IPS-11a (cell line): ENCODE results near the gene MT1G.
"Not testable (repeated sequence)": the region's sequence is repeated elsewhere in the genome, so short reads cannot be mapped to it uniquely, and the experiment has no call there.

Source experiments
- H3K4me3 ChIP-seq: one replicate; pipeline ENCODE4 v1.5.1; 2013; ENCODE audit warnings: low read depth, low read length, control low read depth

MT1G gene

DNA sequence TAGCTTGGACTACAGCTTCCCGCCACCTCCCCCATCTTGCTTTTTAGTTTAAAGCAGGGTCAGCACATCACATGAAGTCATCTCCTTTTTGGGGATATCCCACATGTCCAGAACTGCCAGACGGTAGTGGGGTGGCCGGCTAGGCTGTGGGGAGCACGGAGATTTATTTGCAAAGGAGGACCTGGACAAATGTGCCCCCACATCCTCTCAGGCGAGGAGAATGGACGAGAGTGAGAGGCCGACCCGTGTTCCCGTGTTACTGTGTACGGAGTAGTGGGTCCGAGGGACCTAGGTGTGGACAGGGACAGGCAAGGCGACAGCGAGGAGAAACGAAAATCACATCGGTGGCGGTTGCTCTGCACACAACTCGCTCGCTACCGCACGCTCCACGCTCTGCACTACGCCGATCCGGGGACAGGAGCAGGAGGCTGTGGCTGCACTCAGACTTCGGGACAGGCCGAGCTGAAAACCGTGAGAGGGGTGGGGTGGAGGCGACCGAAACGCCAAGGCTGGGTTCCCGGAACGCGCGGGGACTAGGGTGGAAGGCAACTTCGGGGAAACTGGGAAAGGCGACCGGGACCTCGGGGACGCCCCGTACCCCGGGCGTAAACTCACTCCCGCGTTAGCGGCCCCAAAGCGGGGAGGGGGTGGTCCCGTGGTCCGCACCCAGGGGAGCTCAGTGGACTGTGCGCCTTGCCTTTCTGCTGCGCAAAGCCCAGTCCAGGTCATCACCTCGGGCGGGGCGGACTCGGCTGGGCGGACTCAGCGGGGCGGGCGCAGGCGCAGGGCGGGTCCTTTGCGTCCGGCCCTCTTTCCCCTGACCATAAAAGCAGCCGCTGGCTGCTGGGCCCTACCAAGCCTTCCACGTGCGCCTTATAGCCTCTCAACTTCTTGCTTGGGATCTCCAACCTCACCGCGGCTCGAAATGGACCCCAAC is 29.8 kb downstream of the MT1G start, which contains the start of gene MT1A:
Gene MT1A (plus strand): TSS at position 853 of the 937 bp plus-strand sequence. CDS start 73 bp downstream, at position 926.
- H3K4me3 ChIP-seq = peak within 1 kb of the TSS; percentile 28

DNA sequence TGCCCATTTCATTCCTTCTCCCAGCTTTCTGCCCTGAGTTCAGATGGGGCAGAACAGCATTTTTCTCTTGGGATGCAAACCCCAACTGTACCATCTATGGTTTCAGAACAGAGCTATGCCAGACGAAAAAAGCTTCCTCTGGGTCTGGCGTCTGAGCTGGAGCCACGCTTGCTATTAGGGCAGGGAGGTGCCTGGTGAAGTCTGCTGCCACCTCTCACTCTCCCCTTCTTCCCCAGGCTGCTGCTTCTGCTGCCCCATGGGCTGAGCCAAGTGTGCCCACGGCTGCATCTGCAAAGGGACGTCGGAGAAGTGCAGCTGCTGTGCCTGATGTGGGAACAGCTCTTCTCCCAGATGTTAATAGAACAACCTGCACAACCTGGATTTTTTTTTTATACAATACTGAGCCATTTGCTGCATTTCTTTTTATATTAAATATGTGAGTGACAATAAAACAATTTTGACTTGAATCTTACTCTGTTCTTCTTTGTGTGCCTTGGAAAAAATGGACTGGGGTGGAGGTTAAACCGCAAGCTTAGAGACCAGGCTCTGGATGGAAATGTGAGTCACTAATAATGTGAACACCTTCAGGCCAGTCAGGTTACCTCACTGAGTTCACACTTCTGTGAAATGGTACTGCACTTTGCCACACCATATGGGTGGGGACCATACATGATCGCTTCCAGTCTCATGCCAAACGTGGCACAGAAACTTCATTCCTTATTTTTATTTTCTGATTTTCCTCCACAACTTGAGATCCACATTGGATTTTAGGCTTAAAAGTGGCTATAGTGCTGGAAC is 31.1 kb downstream of the MT1G start:
- H3K4me3 ChIP-seq = no peak overlapping the region

DNA sequence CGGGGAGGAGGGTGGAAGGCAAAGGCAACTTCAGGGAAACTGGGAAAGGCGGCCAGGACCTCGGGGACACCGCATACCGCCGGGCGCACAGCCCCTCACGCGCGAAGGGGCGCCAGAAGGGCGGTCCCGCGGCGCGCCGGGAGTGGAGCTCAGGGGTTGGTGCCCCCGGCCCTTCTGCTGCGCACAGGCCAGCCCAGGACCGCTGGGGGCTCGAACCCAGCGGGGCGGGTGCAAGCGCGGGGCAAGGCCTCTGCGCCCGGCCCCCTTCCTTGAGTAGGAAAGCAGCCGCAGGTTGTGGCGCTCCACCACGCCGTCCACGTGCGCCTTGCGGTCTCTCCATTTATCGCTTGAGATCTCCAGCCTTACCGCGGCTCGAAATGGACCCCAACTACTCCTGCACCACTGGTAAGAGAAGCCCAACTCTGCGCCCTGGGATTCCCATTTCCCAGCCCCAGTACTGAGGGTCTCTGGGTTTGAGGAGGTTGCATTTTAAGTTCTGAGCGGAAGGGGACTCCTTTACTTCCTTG is 32.4 kb downstream of the MT1G start:
- H3K4me3 ChIP-seq = no peak overlapping the region

DNA sequence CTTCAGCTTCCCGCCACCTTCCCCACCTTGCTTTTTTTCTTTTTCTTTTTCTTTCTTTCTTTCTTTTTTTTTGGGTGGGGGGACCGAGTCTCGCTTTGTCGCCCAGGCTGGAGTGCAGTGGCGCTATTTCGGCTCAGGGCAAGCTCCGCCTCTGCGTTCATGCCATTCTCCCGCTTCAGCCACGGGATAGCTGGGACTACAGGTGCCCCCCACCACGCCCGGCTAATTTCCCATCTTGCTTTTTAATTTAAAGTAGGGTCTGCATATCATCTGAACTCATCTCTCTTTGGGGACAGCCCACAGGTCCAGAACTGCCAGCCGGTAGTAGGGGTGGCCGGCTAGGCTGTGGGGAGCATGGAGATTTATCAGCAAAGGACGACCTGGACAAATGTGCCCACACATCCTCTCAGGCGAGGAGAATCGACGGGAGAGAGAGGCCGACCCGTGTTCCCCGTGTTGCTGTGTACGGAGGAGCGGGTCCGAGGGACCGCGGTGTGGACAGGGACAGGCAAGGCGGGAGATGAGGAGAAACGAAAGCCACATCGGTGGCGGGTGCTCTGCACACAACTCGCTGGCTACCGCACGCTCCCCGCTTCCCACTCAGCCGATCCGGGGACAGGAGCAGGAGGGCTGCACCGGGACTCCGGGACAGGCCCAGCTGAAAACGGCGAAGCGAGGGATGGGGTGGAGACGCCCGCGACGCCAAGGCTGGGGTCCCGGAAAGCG is 33.0 kb downstream of the MT1G start:
- no peak overlapping the region for H3K4me3 ChIP-seq

DNA sequence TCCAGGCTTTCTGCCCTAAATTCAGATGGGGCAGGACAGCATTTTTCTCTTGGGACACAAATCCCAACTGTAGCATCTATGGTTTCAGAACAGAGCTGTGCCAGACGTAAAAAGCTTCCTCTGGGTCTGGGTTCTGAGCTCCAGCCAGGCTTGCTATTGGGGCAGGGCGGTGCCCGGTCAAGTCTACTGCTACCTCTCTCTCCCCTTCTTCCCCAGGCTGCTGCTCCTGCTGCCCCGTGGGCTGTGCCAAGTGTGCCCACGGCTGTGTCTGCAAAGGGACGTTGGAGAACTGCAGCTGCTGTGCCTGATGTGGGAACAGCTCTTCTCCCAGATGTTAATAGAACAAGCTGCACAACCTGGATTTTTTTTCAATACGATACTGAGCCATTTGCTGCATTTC is 34.3 kb downstream of the MT1G start:
- no peak overlapping the region for H3K4me3 ChIP-seq

DNA sequence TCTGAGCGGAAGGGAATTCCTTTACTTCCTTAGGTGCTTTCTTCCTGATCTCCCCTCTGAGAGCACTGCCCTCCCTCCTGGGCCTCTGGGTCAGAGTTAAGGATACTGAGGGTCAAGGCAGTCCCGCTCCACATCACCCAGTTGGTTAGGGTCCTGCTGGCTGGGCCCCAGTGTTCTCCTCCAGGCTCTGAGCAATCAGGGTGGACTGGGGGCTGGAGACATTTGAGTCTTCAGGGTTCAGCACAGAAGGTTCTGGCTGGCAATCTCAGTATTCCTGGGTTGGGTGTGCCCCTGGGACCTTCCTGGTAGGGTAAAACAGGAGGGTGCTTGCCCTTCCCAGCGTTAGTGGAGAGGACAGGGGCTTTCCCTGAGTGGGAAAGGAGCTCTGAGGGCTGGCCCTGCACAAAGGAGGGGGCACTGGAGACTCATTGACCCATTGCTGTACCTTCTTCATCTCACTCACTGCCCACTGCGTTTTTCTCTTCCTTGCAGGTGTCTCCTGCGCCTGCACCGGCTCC is 35.0 kb downstream of the MT1G start:
- peak overlapping the region; percentile 30 for H3K4me3 ChIP-seq

DNA sequence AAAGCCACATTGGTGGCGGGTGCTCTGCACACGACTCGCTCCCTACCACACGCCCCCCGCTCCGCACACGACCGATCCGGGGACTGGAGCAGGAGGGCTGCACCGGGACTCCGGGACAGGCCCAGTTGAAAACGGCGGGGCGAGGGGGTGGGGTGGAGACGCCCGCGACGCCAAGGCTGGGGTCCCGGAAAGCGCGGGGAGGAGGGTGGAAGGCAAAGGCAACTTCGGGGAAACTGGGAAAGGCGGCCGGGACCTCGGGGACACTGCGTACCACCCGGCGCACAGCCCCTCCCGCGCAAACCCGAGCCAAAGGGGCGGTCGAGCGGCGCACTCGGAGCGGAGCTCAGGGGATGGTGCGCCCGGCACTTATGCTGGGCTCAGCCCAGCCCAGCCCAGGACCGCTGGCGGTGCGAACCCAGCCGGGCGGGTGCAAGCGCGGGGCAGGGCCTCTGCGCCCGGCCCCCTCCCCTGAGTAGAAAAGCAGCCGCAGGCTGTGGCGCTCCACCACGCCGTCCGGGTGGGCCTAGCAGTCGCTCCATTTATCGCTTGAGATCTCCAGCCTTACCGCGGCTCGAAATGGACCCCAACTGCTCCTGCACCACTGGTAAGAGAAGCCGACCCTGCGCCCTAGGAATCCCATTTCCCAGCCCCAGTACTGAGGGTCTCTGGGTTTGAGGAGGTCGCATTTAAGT is 35.6 kb downstream of the MT1G start, which contains the start of gene MT1M:
Gene MT1M (plus strand): TSS at position 504 of the 692 bp plus-strand sequence. CDS start 73 bp downstream, at position 577.
- H3K4me3 ChIP-seq = peak within 1 kb of the TSS; percentile 30

DNA sequence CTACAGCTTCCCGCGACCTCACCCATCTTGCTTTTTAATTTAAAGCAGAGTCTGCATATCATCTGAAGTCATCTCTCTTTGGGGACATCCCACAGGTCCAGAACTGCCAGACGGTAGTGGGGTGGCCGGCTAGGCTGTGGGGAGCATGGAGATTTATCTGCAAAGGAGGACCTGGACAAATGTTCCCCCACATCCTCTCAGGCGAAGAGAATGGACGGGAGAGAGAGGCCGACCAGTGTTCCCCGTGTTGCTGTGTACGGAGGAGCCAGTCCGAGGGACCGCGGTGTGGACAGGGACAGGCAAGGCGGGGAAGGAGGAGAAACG is 36.1 kb downstream of the MT1G start:
- H3K4me3 ChIP-seq = peak overlapping the region; percentile 30

DNA sequence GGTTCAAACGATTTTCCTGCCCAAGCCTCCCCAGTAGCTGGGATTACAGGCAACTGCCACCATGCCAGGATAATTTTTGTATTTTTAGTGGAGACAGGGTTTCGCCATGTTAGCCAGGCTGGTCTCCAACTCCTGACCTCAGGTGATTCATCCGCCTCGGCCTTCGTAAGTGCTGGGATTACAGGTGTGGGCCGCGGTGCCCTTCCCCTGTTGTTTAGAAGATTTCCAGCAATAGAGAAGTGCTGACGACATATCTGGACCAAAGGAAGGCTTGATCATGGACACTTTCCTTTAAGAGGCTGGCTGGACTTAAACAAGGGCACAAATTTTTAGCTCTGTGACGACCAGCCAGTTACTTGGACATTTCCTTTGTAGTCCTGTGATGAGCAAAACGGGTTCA is 36.7 kb downstream of the MT1G start:
- H3K4me3 ChIP-seq = no peak overlapping the region

DNA sequence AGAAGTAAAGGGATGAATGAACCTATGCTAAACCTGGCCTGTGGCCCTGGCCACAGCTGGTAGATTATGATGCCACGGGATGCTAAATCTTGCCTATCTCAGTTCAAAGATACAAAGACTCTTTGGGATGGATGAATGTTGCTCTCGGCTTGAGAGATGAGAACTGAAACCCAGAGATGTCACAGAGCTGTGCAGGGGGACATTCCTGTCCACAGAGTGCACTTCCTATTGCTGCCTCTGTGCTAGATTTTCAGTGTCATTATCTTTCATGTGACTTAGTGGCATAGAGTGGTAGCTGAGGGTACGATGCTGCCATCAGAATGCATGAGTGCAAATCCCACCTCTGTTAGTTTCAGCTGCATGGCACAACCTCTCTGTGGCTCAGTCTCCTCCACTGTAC is 37.7 kb downstream of the MT1G start:
- no peak overlapping the region for H3K4me3 ChIP-seq

DNA sequence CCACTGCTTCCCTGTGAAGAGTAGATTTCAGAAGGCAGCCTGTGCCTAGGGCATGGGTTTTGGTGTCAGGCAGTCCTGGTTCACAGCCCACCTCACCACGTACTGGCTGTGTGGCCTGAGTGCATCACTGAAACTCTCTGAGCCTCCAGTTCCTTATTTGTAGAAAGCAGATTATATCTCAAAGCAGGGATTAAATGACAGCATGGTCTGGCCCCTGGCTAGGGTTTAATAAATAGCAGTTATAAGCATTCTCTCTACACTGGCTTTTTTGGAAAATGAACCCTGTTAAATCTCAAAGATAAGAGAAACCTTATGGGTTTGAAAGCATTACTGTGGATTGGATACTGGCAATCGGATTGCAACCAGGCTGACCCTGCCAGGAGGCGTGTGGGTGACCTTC is 38.3 kb downstream of the MT1G start:
- H3K4me3 ChIP-seq = no peak overlapping the region

DNA sequence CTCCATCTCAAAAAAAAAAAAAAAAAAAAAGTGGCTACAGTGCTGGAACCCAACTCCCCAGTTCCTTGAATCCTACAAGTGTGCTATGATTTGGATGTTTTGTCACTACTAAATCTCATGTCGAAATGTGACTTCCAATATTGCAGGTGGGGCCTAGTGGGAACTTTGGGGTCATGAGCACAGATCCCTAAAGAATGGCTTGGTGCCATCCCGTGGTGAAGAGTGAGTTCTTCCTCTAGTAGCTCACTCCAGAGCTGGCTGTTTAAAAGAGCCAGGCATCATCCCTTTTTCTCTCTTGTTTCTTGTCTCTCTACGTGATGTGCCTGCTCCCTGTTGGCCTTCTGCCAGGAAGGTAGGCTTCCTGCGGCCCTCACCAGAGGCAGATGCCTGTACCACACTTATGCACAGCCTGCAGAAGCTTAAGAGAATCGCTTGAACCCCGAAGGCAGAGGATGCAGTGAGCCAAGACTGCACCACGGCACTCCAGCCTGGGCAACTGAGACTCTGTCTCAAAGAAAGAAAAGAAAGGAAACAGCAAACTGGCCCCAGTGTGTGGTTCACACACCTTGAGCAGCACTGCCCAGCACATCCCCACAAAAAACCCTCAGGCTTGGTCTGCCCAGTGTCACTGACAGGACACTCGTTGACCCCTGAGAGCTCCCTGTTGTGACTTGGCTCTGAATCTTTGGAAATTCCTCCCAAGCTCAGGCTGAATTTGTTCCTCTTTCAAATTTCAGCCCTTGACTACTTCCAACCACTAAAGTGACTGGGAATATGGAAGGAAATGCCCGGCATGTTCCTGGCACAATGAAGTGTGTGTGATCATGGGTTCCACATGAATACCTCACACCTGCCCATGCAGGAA is 39.1 kb downstream of the MT1G start:
- no peak overlapping the region for H3K4me3 ChIP-seq

DNA sequence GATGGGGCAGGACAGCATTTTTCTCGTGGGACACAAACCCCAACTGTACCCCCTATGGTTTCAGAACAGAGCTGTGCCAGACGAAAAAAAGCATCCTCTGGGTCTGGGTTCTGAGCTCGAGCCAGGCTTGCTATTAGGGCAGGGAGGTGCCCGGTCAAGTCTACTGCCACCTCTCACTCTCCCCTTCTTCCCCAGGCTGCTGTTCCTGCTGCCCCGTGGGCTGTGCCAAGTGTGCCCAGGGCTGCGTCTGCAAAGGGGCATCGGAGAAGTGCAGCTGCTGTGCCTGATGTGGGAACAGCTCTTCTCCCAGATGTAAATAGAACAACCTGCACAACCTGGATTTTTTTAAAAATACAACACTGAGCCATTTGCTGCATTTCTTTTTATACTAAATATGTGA is 41.2 kb downstream of the MT1G start:
- no peak overlapping the region for H3K4me3 ChIP-seq

DNA sequence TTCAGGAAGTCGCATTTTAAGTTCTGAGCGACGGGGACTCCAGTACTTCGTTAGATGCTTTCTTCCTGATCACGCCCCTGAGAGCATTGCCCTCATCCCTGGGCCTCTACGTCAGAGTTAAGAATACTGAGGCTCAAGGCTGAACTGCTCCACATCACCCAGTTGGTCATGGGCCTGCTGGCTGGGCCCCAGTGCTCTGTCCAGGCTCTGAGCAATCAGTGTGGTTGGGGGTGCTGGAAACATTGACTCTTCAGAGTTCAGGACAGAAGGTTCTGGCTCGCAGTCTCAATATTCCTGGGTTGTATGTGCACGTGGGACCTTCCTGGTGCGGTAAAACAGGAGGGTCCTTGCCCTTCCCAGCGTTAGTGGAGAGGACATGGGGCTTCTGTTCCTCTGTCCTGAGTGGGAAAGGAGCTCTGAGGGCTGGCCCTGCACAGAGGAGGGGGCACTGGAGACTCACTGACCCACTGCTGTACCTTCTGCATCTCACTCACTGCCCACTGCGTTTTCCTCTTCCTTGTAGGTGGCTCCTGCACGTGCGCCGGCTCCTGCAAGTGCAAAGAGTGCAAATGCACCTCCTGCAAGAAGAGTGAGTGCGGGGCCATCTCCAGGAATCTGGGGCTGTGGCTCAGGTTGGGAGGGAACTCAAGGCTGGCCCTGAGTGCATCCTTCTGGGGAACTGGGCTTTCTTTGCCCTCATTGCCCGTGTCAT is 41.8 kb downstream of the MT1G start:
- peak overlapping the region; percentile 25 for H3K4me3 ChIP-seq

DNA sequence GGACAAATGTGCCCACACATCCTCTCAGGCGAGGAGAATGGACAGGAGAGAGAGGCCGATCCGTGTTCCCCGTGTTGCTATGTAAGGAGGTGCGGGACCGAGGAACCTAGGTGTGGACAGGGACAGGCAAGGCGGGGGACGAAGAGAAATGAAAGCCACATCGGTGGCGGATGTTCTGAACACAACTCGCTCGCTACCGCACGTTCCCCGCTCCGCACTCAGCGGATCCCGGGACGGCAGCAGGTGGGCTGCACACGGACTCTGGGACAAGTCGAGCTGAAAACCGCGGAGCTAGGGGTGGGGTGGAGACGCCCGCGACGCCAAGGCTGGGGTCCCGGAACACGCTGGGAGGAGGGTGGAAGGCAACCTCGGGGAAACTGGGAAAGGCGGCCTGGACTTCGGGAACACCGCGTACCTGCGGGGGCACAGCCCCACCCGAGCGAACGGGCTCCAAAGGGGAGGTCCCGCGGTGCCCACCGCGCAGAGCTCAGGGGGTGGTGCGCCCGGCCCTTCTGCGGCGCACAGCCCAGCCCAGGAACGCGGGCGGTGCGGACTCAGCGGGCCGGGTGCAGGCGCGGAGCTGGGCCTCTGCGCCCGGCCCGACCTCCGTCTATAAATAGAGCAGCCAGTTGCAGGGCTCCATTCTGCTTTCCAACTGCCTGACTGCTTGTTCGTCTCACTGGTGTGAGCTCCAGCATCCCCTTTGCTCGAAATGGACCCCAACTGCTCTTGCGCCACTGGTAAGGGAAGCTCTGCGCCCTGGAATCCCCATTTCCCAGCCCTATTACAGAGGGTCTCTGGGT is 42.5 kb downstream of the MT1G start, which contains the start of gene MT1E:
Gene MT1E (plus strand): TSS at position 642 of the 803 bp plus-strand sequence. CDS start 71 bp downstream, at position 713.
- peak within 1 kb of the TSS; percentile 51 for H3K4me3 ChIP-seq

DNA sequence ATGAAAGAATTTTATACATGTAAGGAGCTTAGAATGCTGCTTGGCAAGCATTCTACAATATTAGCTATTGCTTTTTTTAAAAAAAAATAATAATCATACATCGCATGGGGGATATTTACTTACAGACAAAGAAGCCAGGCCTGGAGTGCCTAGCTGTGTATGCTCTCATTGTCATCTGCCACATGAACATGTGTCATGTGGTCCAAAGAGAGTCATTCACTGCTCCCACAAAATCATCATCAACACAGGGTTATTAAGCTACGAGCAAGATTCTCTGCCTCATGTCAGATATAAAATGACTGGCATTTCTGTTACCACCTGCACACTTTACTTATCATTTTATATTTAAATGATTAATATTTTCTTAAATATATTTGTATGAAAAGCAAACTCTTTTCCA is 44.2 kb downstream of the MT1G start:
- H3K4me3 ChIP-seq = no peak overlapping the region

DNA sequence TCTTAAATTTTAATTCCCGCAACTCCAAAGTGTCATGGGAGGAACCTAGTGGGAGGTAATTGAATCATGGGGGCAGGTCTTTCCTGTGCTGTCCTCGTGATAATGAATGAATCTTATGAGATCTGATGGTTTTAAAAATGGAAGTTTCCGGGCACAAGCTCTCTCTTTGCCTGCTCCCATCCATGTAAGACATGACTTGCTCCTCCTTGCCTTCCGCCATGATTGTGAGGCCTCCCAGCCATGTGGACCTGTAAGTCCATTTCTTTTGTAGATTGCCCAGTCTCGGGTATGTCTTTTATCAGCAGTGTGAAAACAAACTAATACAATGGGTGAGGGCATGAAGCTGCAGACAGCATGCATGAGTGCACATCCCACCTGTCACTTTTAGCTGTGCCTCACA is 44.7 kb downstream of the MT1G start:
- not testable (repeated sequence) for H3K4me3 ChIP-seq
